Keratinocyte (primary cell): ENCODE measurements around the gene NCOA3. TPM values are rescaled to one million over a fixed set of nuclear protein-coding genes. Genes with fewer than 3 reads are reported as not detected.

ENCODE experiments used
- DNase-seq: peaks from one replicate; pipeline ENCODE4 v3.0.0-alpha.2; 2011; ENCODE audit warnings: low read depth, missing footprints, low spot score
- FAIRE-seq: peaks from 2 replicates; lab custom pipeline; 2011; peaks lifted over from hg19 to GRCh38; lab: Jason Lieb, UNC
- H2AFZ ChIP-seq: 2 replicates; pipeline ENCODE4 v1.6.0; 2012; ENCODE audit warnings: low read length, control low read depth, inconsistent platforms; ENCODE audit not compliant: control insufficient read depth
- H3K27ac ChIP-seq: 2 replicates; pipeline ENCODE4 v1.5.1; 2011; ENCODE audit warnings: low read length; ENCODE audit not compliant: control insufficient read depth, insufficient read depth
- H3K27me3 ChIP-seq: 3 replicates; pipeline ENCODE4 v1.6.0; 2011; ENCODE audit warnings: low read length; ENCODE audit not compliant: control insufficient read depth, insufficient read depth; ENCODE audit errors: extremely low read depth
- H3K36me3 ChIP-seq, 2 experiments: 2 replicates in 1 of 2; 3 replicates in 1 of 2; pipeline ENCODE4 v1.5.1; 2011; ENCODE audit warnings: low read length in 2 of 2, mild to moderate bottlenecking in 1 of 2; ENCODE audit not compliant: control insufficient read depth in 2 of 2, insufficient read depth in 2 of 2; ENCODE audit errors: extremely low read depth in 1 of 2
- H3K4me1 ChIP-seq: 3 replicates; pipeline ENCODE4 v1.5.1; 2011; ENCODE audit warnings: low read length; ENCODE audit not compliant: control insufficient read depth, insufficient read depth; ENCODE audit errors: extremely low read depth
- H3K4me2 ChIP-seq: 3 replicates; pipeline ENCODE4 v1.6.0; 2011; ENCODE audit warnings: low read depth, low read length; ENCODE audit not compliant: control insufficient read depth, insufficient read depth; ENCODE audit errors: extremely low read depth
- H3K4me3 ChIP-seq, 3 experiments: fragments of 200-600 bp in 1 of 3; sonication (generic) in 1 of 3; 2 replicates in 2 of 3; 3 replicates in 1 of 3; pipeline ENCODE4 v1.5.1; 2011 to 2016; ENCODE audit warnings: low read length in 3 of 3, mild to moderate bottlenecking in 3 of 3, control low read depth in 2 of 3, inconsistent platforms in 1 of 3, low read depth in 1 of 3, mixed read lengths in 1 of 3, mixed run types in 1 of 3, moderate library complexity in 1 of 3; ENCODE audit not compliant: control insufficient read depth in 2 of 3, insufficient read depth in 2 of 3; ENCODE audit errors: extremely low read depth in 1 of 3
- H3K79me2 ChIP-seq: 2 replicates; pipeline ENCODE4 v1.6.0; 2012; ENCODE audit warnings: low read length; ENCODE audit not compliant: control insufficient read depth, insufficient read depth
- H3K9ac ChIP-seq: 3 replicates; pipeline ENCODE4 v1.6.0; 2011; ENCODE audit warnings: low read length; ENCODE audit not compliant: control insufficient read depth, insufficient read depth; ENCODE audit errors: extremely low read depth
- H3K9me1 ChIP-seq: 3 replicates; pipeline ENCODE4 v1.6.0; 2011; ENCODE audit warnings: low read length; ENCODE audit not compliant: control insufficient read depth, insufficient read depth; ENCODE audit errors: extremely low read depth
- H3K9me3 ChIP-seq: 2 replicates; pipeline ENCODE4 v1.5.1; 2012; ENCODE audit warnings: low read depth, low read length; ENCODE audit not compliant: control insufficient read depth
- H4K20me1 ChIP-seq: 3 replicates; pipeline ENCODE4 v1.6.0; 2011; ENCODE audit warnings: low read length; ENCODE audit not compliant: control insufficient read depth, insufficient read depth; ENCODE audit errors: extremely low read depth
- CTCF ChIP-seq, 3 experiments: IDR thresholded peaks in 1 of 3; conservative IDR thresholded peaks in 1 of 3; optimal IDR thresholded peaks in 1 of 3; 2 replicates in 2 of 3; 3 replicates in 1 of 3; pipeline versions ENCODE3 to v1.5.1; 2011; ENCODE audit warnings: low read length in 3 of 3, mild to moderate bottlenecking in 3 of 3, moderate library complexity in 2 of 3, control low read depth in 1 of 3, inconsistent platforms in 1 of 3; ENCODE audit not compliant: insufficient read depth in 2 of 3; ENCODE audit errors: extremely low read depth in 1 of 3
- EZH2 ChIP-seq: IDR thresholded peaks from one replicate; pipeline ENCODE4 v1.6.1; 2012; ENCODE audit warnings: inconsistent platforms, mild to moderate bottlenecking, low read length, moderate library complexity
- dilution Hi-C: fragments of 300-500 bp; cut with MboI; formaldehyde crosslinking; loops from one replicate; pipeline ENCODE4 v1.7.0; 2020; ENCODE audit warnings: low sequenced_read_pairs; ENCODE audit not compliant: extremely low pct_ligation_motif_present
- polyA plus RNA-seq, 5 experiments: library from polyadenylated mRNA; depleted of rRNA in 3 of 5; stranded (reverse) in 3 of 5; stranded (forward) in 1 of 5; unstranded in 1 of 5; fragments of >200 nt; gene quantifications; 1 replicate in 1 of 5; 2 replicates in 3 of 5; 3 replicates in 1 of 5; pipeline versions ENCODE4 v1.2.1 to v1.2.3, GENCODE V29; 2011 to 2012; ENCODE audit warnings: missing spikeins in 2 of 5, low read depth in 1 of 5, low replicate concordance in 1 of 5

NCOA3 gene
- polyA plus RNA-seq, 1 donor (not counting 4 experiments of a cell fraction or from before 2014, with no cell fraction given) = 25.8 TPM

- Histone ChIP-seq H3K4me3 (no peak overlapping the region), H3K9me1 (no peaks in the 10 kb centered on the region), H3K79me2 (no peaks in the 10 kb centered on the region), H2AFZ (no peak overlapping the region), H3K27me3 (no peaks in the 10 kb centered on the region), H4K20me1 (no peaks in the 10 kb centered on the region), H3K9ac (no peak overlapping the region), H3K4me1 (peaks cover 12% of the 10 kb centered on the region), H3K27ac (no peak overlapping the region), H3K4me2 (no peak overlapping the region), H3K9me3 (no peaks in the 10 kb centered on the region), H3K36me3 (no peaks in the 10 kb centered on the region)
- dilution Hi-C loops = no loop called here
- FAIRE-seq (no peak), DNase-seq (no peak)
- TF ChIP-seq CTCF (optimal IDR thresholded peaks at IDR 0.05 in 1 of 3, IDR thresholded peaks at IDR 0.05 in 1 of 3, conservative IDR thresholded peaks at IDR 0.05 in 1 of 3; ENCODE audit: extremely low read depth in 1 of 3, insufficient read depth in 2 of 3, low read length in 3 of 3) (no peak), EZH2 (no peak)
These were observed 33.2 kb upstream of the NCOA3 start for GRCh38 chr20:47468290-47469050.

GRCh38 chr20:47475419-47476044 lies 26.2 kb upstream of the NCOA3 start:
- no peak overlapping the region for H3K27ac ChIP-seq
- no peaks in the 10 kb centered on the region for H3K36me3 ChIP-seq
- H2AFZ ChIP-seq = no peak overlapping the region
- no peak overlapping the region for H3K4me3 ChIP-seq
- H3K9me3 ChIP-seq = no peaks in the 10 kb centered on the region
- FAIRE-seq (no peak), DNase-seq (no peak)
- dilution Hi-C loops = no loop called here
- no peaks in the 10 kb centered on the region for H4K20me1 ChIP-seq
- peaks cover 7% of the 10 kb centered on the region for H3K4me1 ChIP-seq
- H3K79me2 ChIP-seq = no peaks in the 10 kb centered on the region
- no peak for TF ChIP-seq EZH2
- H3K9ac ChIP-seq = no peak overlapping the region
- H3K9me1 ChIP-seq = no peaks in the 10 kb centered on the region
- no peak overlapping the region for H3K4me2 ChIP-seq
- H3K27me3 ChIP-seq = no peaks in the 10 kb centered on the region
